CD4-positive, alpha-beta T cell treated with Interleukin-4 for 4 hours (primary cell): Measurements from ENCODE around the gene NPY1R.

Source experiments
- DNase-seq: peaks from one replicate; pipeline ENCODE4 v3.0.0-alpha.2; 2020

Gene NPY1R

GRCh38 chr4:163332526-163333406, at the start of gene NPY1R:
Gene NPY1R (minus strand): TSS chr4:163332596. CDS start chr4:163326554, 6,042 bp downstream.
- no peak for DNase-seq

- no peak for DNase-seq
Measured at GRCh38 chr4:163380703-163381102, 48.3 kb upstream of the NPY1R start.

GRCh38 chr4:163378661-163379060, 46.3 kb upstream of the NPY1R start:
- no peak for DNase-seq

DNA sequence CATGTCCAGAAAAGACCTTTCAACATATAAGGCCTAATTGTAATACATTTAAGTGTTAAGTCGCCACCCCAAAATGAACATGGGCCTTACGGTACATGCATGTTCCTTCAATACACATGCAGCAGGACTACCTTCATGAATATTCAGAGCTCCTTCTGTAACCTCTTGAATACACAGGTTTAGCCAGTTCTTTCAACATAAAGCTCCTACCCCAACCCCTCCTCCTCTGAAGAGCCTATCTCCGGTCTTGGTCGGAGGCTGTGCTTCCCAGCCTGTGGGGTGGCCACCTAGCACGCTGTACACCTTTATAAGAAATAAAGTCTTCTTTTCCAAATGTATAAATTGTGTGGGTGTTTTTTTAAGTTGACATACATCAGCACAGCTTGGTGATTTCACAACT, 39.6 kb upstream of the NPY1R start:
- DNase-seq = no peak

DNA sequence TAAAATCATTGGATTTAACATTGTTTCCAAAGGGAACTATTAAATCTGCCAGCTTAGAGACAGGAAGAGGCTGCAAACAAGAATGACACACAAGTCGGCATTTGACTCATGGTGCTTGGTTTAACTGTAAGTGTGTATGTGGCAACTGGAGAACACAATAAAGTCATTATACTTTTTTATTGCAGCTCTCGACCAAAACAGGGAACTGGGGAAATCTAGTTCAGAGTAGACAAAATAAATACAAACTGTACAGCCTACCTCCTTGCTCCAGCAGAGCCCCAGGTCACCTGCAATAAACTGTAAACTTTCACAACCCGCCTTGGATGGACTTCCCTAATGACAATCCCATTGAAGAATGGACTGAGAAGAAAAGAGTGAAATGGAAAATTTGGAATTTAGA, 35.3 kb upstream of the NPY1R start:
- no peak for DNase-seq

- no peak for DNase-seq
Measured at GRCh38 chr4:163356104-163356503, 23.7 kb upstream of the NPY1R start.

GRCh38 chr4:163353054-163353453, 20.7 kb upstream of the NPY1R start:
- no peak for DNase-seq

DNA sequence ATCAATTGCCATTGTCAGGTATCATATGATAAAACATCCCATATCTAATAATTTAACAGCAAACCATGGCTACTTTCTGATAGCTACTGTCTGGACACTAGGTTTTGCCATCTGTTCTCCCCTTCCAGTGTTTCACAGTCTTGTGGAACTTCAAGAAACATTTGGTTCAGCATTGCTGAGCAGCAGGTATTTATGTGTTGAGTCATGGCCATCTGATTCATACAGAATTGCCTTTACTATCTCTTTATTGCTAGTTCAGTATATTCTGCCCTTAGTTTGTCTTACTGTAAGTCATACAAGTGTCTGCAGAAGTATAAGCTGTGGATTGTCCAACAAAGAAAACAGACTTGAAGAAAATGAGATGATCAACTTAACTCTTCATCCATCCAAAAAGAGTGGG, 18.3 kb upstream of the NPY1R start:
- no peak for DNase-seq

DNA sequence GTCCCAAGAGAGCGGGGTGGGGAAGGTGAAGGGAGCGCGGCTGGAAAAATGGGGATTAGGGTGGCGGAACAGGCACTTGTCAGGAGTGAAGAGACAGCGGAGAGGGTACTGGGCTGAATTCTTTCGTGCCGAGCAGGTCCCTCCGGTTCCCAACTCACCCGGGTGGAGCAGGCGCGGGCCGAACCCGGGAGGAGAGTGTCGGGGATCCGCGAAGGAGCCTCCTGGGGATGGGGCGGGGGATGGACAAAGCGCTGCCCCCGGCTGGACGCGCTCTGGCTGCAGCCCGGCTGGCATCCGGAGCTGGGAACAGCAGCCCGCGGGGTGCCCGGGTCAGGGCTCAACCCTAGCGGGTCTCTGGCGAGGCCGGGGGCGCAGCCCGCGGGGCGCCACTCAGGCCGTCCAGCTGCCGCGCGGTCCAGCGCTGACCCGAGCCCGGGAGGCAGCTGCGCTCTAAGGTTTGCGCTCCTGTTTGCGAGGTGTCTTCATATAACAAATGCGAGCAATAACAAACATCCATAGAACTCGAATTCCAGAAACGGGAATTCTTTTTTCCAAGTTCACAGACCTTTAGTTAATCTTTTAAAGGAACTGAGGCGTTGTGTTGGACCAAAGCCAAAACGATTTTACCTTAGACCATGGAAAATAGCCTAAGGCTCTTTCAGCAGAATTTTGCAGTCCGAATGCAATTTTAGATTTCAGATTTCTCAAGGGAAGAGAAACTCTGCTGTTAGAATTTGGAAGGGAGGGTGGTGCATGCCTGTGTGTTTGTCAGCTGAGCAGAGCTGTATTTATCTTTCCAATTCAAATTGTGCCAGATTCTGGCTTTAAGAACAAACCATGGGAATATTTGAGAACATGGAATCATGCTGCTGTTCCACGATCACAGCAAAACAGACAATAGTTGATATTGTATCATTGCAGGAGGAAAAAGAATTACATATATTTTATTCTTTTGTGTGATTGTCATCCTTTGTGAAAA, 12.0 kb upstream of the NPY1R start:
- DNase-seq = no peak

GRCh38 chr4:163343604-163344146, 11.3 kb upstream of the NPY1R start, which contains the start of gene NPY5R:
Gene NPY5R (plus strand): TSS chr4:163343892. CDS start chr4:163350274, 6,382 bp downstream.
- no peak for DNase-seq

- no peak for DNase-seq
Measured at GRCh38 chr4:163335384-163335783, 3.0 kb upstream of the NPY1R start.

DNA sequence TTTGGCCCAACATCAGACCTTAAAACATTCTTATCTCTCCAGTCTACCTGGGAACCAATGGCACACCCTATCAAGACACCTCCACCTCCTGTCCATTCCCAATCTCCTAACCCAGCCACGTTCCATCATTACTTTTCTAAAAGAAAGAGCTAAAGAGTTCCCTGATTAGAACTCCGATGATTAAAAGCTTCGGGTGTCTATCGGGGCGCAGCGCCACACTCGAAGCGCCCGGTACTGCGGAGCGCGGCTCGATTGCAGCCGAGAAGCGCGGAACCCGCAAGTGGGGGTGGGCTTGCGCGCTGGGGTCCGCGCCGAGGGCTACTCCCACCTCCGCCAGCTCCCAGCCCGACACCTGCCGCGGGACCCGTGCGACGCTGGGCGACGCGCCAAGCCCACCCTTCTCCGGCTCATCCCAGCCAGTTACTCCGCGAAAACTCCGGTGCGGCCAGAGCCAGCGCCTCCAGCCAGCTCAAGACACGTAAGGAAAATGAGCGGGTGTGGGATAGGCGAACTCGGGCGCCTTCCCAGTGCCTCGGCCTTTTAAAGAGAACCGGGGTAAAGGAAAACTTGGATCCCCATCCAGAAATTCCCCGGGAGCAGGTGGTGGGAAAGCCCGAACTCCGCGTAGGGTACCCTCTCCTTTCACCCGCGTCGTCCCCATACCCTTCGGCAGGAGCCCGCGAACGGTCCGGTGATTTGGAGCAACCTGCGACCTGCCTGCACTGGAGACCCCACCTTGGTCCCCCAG, 593 bp downstream of the NPY1R start:
- no peak for DNase-seq

GRCh38 chr4:163330916-163331628, 1.3 kb downstream of the NPY1R start:
- no peak for DNase-seq

GRCh38 chr4:163317110-163317509, 15.3 kb downstream of the NPY1R start:
- no peak for DNase-seq

DNA sequence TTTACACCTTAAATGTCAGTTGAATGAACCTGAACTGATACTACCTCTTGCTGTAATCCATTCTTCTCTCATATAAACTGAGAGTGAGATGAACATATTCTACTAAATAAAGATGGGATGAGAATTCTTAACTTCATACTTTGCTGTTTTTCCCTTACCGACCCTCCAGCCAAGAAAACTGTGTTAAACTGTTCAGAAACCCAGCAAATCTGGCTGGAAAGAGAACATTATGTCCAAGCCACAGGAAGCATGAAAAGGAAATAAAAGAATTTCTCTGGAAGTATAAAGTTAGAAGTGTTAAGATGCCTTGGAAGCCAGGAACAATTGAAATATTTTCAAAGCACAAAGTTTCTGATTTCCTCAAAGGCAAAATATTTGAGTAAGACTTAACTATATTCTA, 22.9 kb downstream of the NPY1R start:
- DNase-seq = no peak

GRCh38 chr4:163303069-163303468, 29.3 kb downstream of the NPY1R start:
- DNase-seq = no peak

GRCh38 chr4:163300445-163300844, 32.0 kb downstream of the NPY1R start:
- DNase-seq = no peak

GRCh38 chr4:163295138-163295537, 37.3 kb downstream of the NPY1R start:
- DNase-seq = no peak

GRCh38 chr4:163284304-163284703, 48.1 kb downstream of the NPY1R start:
- no peak for DNase-seq

- no peak for DNase-seq
Measured at GRCh38 chr4:163280703-163281519, 51.5 kb downstream of the NPY1R start.

DNA sequence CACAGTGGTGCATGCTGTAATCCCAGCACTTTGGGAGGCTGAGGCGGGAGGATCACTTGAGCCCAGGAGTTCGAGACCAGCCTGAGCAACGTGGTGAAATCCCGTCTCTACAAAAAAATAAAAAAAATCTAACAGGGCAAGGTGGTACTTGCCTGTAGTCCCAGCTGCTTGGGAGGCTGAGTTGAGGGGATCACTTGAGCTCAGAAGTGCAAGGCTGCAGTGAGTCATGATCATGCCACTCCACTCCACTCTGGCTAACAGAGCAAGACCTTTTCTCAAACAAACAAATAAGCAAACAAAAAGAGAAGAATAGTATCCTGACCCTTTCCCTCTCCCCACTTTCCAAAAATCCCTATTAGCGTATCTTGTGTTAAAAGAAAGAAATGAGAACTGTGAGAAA, 52.7 kb downstream of the NPY1R start:
- no peak for DNase-seq
